Measurements from ENCODE around the gene SLC39A11.

SLC39A11 gene

DNA sequence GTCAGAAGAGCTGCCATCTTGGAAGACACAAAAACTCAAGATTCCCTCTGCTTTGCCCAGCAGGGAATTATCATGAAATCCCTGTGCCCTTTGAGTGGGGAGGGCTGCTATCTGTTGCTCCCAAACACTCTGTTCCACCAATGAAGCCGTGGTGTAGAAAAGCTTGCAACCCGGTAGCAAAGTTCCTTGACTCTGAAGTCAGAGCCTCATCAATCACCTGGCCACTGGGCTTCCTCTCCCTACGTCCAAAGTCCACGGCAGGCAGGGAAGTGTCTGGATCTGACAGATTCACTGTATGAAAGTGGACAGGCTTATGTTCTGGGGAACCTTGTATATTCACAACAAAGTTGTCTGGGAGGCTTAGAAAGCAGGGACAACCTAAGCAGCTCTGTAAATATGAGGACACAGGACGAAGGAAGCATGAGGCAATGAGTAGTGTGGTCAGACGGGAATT is 343.3 kb downstream of the SLC39A11 start:
- Histone ChIP-seq H2BK15ac (ENCODE audit: low read depth, poor library complexity, severe bottlenecking) (no peak overlapping the region), H3K4me2 (ENCODE audit: low read length, poor library complexity, severe bottlenecking) (no peak overlapping the region), H2BK5ac (ENCODE audit: low read depth, low read length, poor library complexity, severe bottlenecking) (no peak overlapping the region), H4K91ac (ENCODE audit: low read length) (no peak overlapping the region), H2BK120ac (ENCODE audit: low read depth, low read length) (no peak overlapping the region), H3K4me3 (ENCODE audit: insufficient read depth in 1 of 2, low read depth in 1 of 2, low read length in 2 of 2) (no peak overlapping the region), H3K18ac (ENCODE audit: low read depth in 1 of 2, low read length in 2 of 2) (no peak overlapping the region), H2AFZ (ENCODE audit: low read depth, low read length) (no peak overlapping the region), H3K36me3 (ENCODE audit: control insufficient read depth in 1 of 2, insufficient read depth in 2 of 2, low read depth in 1 of 2, low read length in 2 of 2) (no peaks in the 10 kb centered on the region), H3K14ac (ENCODE audit: low read length in 2 of 2) (no peak overlapping the region), H3K23ac (ENCODE audit: low read length in 2 of 2) (no peak overlapping the region), H2BK12ac (ENCODE audit: low read length in 2 of 2) (no peak overlapping the region), H3K4ac (ENCODE audit: low read depth in 1 of 2, low read length in 2 of 2) (no peak overlapping the region), H3K79me1 (replicated peaks; ENCODE audit: low read length, poor library complexity, severe bottlenecking) (no peaks in the 10 kb centered on the region), H4K8ac (ENCODE audit: low read length) (no peak overlapping the region), H3K9ac (ENCODE audit: low read length) (no peak overlapping the region), H2AK5ac (ENCODE audit: low read length, severe bottlenecking) (no peak overlapping the region), H3K4me1 (ENCODE audit: control insufficient read depth, insufficient read depth, low read depth, low read length) (no peaks in the 10 kb centered on the region), H3K27ac (ENCODE audit: low read length, poor library complexity, severe bottlenecking) (no peak overlapping the region), H3K9me3 (ENCODE audit: control insufficient read depth, low read length) (no peaks in the 10 kb centered on the region), H3K27me3 (ENCODE audit: control insufficient read depth in 1 of 2, insufficient read depth in 1 of 2, low read length in 2 of 2) (no peaks in the 10 kb centered on the region)
- 89% methylated on average over 6 of the region's 6 CpGs for WGBS
- no peak for DNase-seq

GRCh38 chr17:72747501-72747900 is 345.0 kb downstream of the SLC39A11 start:
- H3K27me3 ChIP-seq (ENCODE audit: control insufficient read depth in 1 of 2, insufficient read depth in 1 of 2, low read length in 2 of 2) = no peaks in the 10 kb centered on the region
- no peak overlapping the region for H4K8ac ChIP-seq (ENCODE audit: low read length)
- H3K36me3 ChIP-seq (ENCODE audit: control insufficient read depth in 1 of 2, insufficient read depth in 2 of 2, low read depth in 1 of 2, low read length in 2 of 2) = no peaks in the 10 kb centered on the region
- DNase-seq = no peak
- no peak overlapping the region for H3K23ac ChIP-seq (ENCODE audit: low read length in 2 of 2)
- H3K79me1 ChIP-seq (replicated peaks; ENCODE audit: low read length, poor library complexity, severe bottlenecking) = no peaks in the 10 kb centered on the region
- no peak overlapping the region for H2AFZ ChIP-seq (ENCODE audit: low read depth, low read length)
- H3K27ac ChIP-seq (ENCODE audit: low read length, poor library complexity, severe bottlenecking) = no peak overlapping the region
- WGBS = 90% methylated on average over 4 of the region's 5 CpGs
- H3K9ac ChIP-seq (ENCODE audit: low read length) = no peak overlapping the region
- no peak overlapping the region for H2BK12ac ChIP-seq (ENCODE audit: low read length in 2 of 2)
- no peak overlapping the region for H2BK5ac ChIP-seq (ENCODE audit: low read depth, low read length, poor library complexity, severe bottlenecking)
- H2BK15ac ChIP-seq (ENCODE audit: low read depth, poor library complexity, severe bottlenecking) = no peak overlapping the region
- no peak overlapping the region for H3K18ac ChIP-seq (ENCODE audit: low read depth in 1 of 2, low read length in 2 of 2)
- no peak overlapping the region for H3K14ac ChIP-seq (ENCODE audit: low read length in 2 of 2)
- H3K4ac ChIP-seq (ENCODE audit: low read depth in 1 of 2, low read length in 2 of 2) = no peak overlapping the region
- peaks cover 2% of the 10 kb centered on the region for H3K4me1 ChIP-seq (ENCODE audit: control insufficient read depth, insufficient read depth, low read depth, low read length)
- H3K9me3 ChIP-seq (ENCODE audit: control insufficient read depth, low read length) = no peaks in the 10 kb centered on the region
- no peak overlapping the region for H3K4me2 ChIP-seq (ENCODE audit: low read length, poor library complexity, severe bottlenecking)
- no peak overlapping the region for H3K4me3 ChIP-seq (ENCODE audit: insufficient read depth in 1 of 2, low read depth in 1 of 2, low read length in 2 of 2)
- H4K91ac ChIP-seq (ENCODE audit: low read length) = no peak overlapping the region
- H2BK120ac ChIP-seq (ENCODE audit: low read depth, low read length) = no peak overlapping the region
- no peak overlapping the region for H2AK5ac ChIP-seq (ENCODE audit: low read length, severe bottlenecking)

DNA sequence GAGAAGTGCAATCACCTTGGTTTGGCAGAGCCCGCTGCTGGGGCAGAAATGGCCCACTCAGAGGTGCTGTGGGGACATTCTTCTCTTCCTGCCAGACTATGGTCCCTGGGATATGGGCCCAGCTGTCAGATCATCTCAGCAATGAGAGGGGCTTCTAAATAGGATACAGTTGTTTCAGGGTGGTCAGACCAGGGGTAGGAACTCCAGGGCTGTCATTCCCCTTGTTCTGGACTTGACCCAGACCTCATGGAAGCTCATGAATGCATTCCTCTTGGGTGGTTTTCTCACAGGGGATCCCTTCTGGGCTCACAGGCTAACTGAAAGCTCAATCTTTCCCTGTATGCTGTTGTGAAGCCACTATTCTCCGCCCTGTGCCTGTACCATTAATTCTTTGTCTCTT is 347.2 kb downstream of the SLC39A11 start:
- no peak overlapping the region for H4K8ac ChIP-seq (ENCODE audit: low read length)
- no peak overlapping the region for H3K4me3 ChIP-seq (ENCODE audit: insufficient read depth in 1 of 2, low read depth in 1 of 2, low read length in 2 of 2)
- WGBS = 97% methylated on average over 2 of the region's 2 CpGs
- DNase-seq = no peak
- no peak overlapping the region for H3K4me2 ChIP-seq (ENCODE audit: low read length, poor library complexity, severe bottlenecking)
- no peaks in the 10 kb centered on the region for H3K36me3 ChIP-seq (ENCODE audit: control insufficient read depth in 1 of 2, insufficient read depth in 2 of 2, low read depth in 1 of 2, low read length in 2 of 2)
- H2BK15ac ChIP-seq (ENCODE audit: low read depth, poor library complexity, severe bottlenecking) = no peak overlapping the region
- no peak overlapping the region for H2AFZ ChIP-seq (ENCODE audit: low read depth, low read length)
- no peaks in the 10 kb centered on the region for H3K27me3 ChIP-seq (ENCODE audit: control insufficient read depth in 1 of 2, insufficient read depth in 1 of 2, low read length in 2 of 2)
- no peak overlapping the region for H3K14ac ChIP-seq (ENCODE audit: low read length in 2 of 2)
- no peak overlapping the region for H2AK5ac ChIP-seq (ENCODE audit: low read length, severe bottlenecking)
- no peak overlapping the region for H3K23ac ChIP-seq (ENCODE audit: low read length in 2 of 2)
- no peak overlapping the region for H3K27ac ChIP-seq (ENCODE audit: low read length, poor library complexity, severe bottlenecking)
- no peak overlapping the region for H3K18ac ChIP-seq (ENCODE audit: low read depth in 1 of 2, low read length in 2 of 2)
- no peak overlapping the region for H3K4ac ChIP-seq (ENCODE audit: low read depth in 1 of 2, low read length in 2 of 2)
- H3K4me1 ChIP-seq (ENCODE audit: control insufficient read depth, insufficient read depth, low read depth, low read length) = peaks cover 2% of the 10 kb centered on the region
- no peaks in the 10 kb centered on the region for H3K79me1 ChIP-seq (replicated peaks; ENCODE audit: low read length, poor library complexity, severe bottlenecking)
- H2BK5ac ChIP-seq (ENCODE audit: low read depth, low read length, poor library complexity, severe bottlenecking) = no peak overlapping the region
- no peak overlapping the region for H2BK120ac ChIP-seq (ENCODE audit: low read depth, low read length)
- H2BK12ac ChIP-seq (ENCODE audit: low read length in 2 of 2) = no peak overlapping the region
- H4K91ac ChIP-seq (ENCODE audit: low read length) = no peak overlapping the region
- H3K9me3 ChIP-seq (ENCODE audit: control insufficient read depth, low read length) = no peaks in the 10 kb centered on the region
- no peak overlapping the region for H3K9ac ChIP-seq (ENCODE audit: low read length)

DNA sequence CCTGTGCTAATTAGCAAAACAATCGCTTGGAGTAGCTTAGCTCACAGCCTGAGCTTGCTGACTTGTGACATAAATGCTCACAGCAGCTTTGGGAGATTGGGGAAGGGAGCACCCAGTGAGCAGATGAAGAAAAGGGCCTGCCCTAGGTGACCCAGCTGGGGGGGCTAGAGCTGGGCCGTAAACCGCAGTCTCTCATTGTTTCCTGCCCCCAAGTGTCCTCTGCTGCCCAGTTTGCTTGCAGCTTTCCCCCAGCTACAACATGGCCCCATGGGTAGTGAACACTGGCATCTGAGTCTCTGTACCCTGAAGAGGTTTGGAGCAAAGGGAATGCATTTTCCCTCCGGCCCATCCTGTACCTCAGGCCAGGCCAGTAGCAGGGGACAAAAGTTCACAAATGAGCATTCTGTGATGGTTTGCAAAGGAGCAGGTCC is 349.4 kb downstream of the SLC39A11 start:
- Histone ChIP-seq H2BK5ac (ENCODE audit: low read depth, low read length, poor library complexity, severe bottlenecking) (no peak overlapping the region), H3K9ac (ENCODE audit: low read length) (no peak overlapping the region), H3K36me3 (ENCODE audit: control insufficient read depth in 1 of 2, insufficient read depth in 2 of 2, low read depth in 1 of 2, low read length in 2 of 2) (no peaks in the 10 kb centered on the region), H3K27ac (ENCODE audit: low read length, poor library complexity, severe bottlenecking) (no peak overlapping the region), H3K27me3 (ENCODE audit: control insufficient read depth in 1 of 2, insufficient read depth in 1 of 2, low read length in 2 of 2) (no peaks in the 10 kb centered on the region), H3K4ac (ENCODE audit: low read depth in 1 of 2, low read length in 2 of 2) (no peak overlapping the region), H3K4me1 (ENCODE audit: control insufficient read depth, insufficient read depth, low read depth, low read length) (peaks cover 2% of the 10 kb centered on the region), H3K4me2 (ENCODE audit: low read length, poor library complexity, severe bottlenecking) (no peak overlapping the region), H2AK5ac (ENCODE audit: low read length, severe bottlenecking) (no peak overlapping the region), H3K9me3 (ENCODE audit: control insufficient read depth, low read length) (no peaks in the 10 kb centered on the region), H2AFZ (ENCODE audit: low read depth, low read length) (no peak overlapping the region), H3K18ac (ENCODE audit: low read depth in 1 of 2, low read length in 2 of 2) (no peak overlapping the region), H3K79me1 (replicated peaks; ENCODE audit: low read length, poor library complexity, severe bottlenecking) (no peaks in the 10 kb centered on the region), H3K23ac (ENCODE audit: low read length in 2 of 2) (no peak overlapping the region), H4K8ac (ENCODE audit: low read length) (no peak overlapping the region), H2BK15ac (ENCODE audit: low read depth, poor library complexity, severe bottlenecking) (no peak overlapping the region), H4K91ac (ENCODE audit: low read length) (no peak overlapping the region), H2BK12ac (ENCODE audit: low read length in 2 of 2) (no peak overlapping the region), H3K4me3 (ENCODE audit: insufficient read depth in 1 of 2, low read depth in 1 of 2, low read length in 2 of 2) (no peak overlapping the region), H3K14ac (ENCODE audit: low read length in 2 of 2) (no peak overlapping the region), H2BK120ac (ENCODE audit: low read depth, low read length) (no peak overlapping the region)
- 79% methylated on average over 2 of the region's 4 CpGs for WGBS
- no peak for DNase-seq

Data from mesenchymal stem cell (in vitro differentiated cells and primary cell).